HL-60 (cell line): Measurements from ENCODE around the gene LUC7L.
"Not testable (repeated sequence)": the region's sequence is repeated elsewhere in the genome, so short reads cannot be mapped to it uniquely, and the experiment has no call there.

ENCODE experiments used
- DNase-seq, 2 experiments: peaks; one replicate each; pipeline ENCODE4 v3.0.0-alpha.2; 2010 to 2020; ENCODE audit warnings: low read depth in 1 of 2, low spot score in 1 of 2
- H3K27ac ChIP-seq: fragments of 250-450 bp; sonication (Bioruptor Pico); replicated peaks from 2 replicates; pipeline ENCODE4 v1.5.1; 2020; ENCODE audit warnings: mild to moderate bottlenecking, moderate library complexity
- H3K27me3 ChIP-seq: fragments of 250-450 bp; sonication (Bioruptor Pico); 2 replicates; pipeline ENCODE4 v1.5.1; 2021; ENCODE audit warnings: mild to moderate bottlenecking, moderate library complexity; ENCODE audit not compliant: insufficient read depth, poor library complexity, severe bottlenecking
- H3K4me3 ChIP-seq: replicated peaks from 2 replicates; pipeline ENCODE4 v1.5.1; 2011; ENCODE audit warnings: mild to moderate bottlenecking, control low read depth, low read length; ENCODE audit not compliant: insufficient read depth
- CTCF ChIP-seq: IDR thresholded peaks from one replicate; pipeline ENCODE4 v1.5.1; 2011; ENCODE audit warnings: low read length, control low read depth, inconsistent platforms; ENCODE audit not compliant: insufficient read depth
- GABPA ChIP-seq: IDR thresholded peaks from 2 replicates; pipeline ENCODE4 v1.6.1; 2012; ENCODE audit warnings: low read depth
- POLR2AphosphoS5 ChIP-seq: IDR thresholded peaks from 2 replicates; pipeline ENCODE4 v1.6.1; 2012; ENCODE audit warnings: low read depth
- REST ChIP-seq: IDR thresholded peaks from 2 replicates; pipeline ENCODE4 v1.6.1; 2012; ENCODE audit warnings: low read depth; ENCODE audit not compliant: insufficient replicate concordance
- SPI1 ChIP-seq: IDR thresholded peaks from 2 replicates; pipeline ENCODE4 v1.6.1; 2012; ENCODE audit warnings: low read depth, mild to moderate bottlenecking, borderline replicate concordance

Gene LUC7L

GRCh38 chr16:172374-172941 is 56.8 kb downstream of the LUC7L start, which contains the start of gene HBA2:
TSS of gene HBA2 (plus strand) at chr16:172876. CDS start at chr16:172913, 37 bp downstream.
- H3K4me3 ChIP-seq, DNase-seq, H3K27ac ChIP-seq: not testable (repeated sequence)
- peaks cover 51% of the 10 kb centered on the region for H3K27me3 ChIP-seq

- Histone ChIP-seq H3K27ac (no peak overlapping the region), H3K4me3 (no peak overlapping the region), H3K27me3 (peaks cover 61% of the 10 kb centered on the region)
- TF ChIP-seq REST: peak; percentile 18
- no peak for TF ChIP-seq GABPA
- no peak for TF ChIP-seq CTCF
- DNase-seq: no peak
Observed at GRCh38 chr16:170788-171187, 58.5 kb downstream of the LUC7L start.

- peak; percentile 88 for TF ChIP-seq REST
- H3K4me3 ChIP-seq, H3K27ac ChIP-seq: not testable (repeated sequence)
- peaks cover 62% of the 10 kb centered on the region for H3K27me3 ChIP-seq
- DNase-seq: peak in 1 of 2 experiments; percentile 14
Observed at GRCh38 chr16:170088-170507, 59.2 kb downstream of the LUC7L start.

- Histone ChIP-seq H3K4me3 (no peak overlapping the region), H3K27me3 (peaks cover 59% of the 10 kb centered on the region), H3K27ac (no peak overlapping the region)
- DNase-seq: no peak
- no peak for TF ChIP-seq REST
Observed at GRCh38 chr16:169014-169413, 60.2 kb downstream of the LUC7L start.

GRCh38 chr16:168424-168823 is 60.8 kb downstream of the LUC7L start:
- H3K27ac ChIP-seq: no peak overlapping the region
- H3K4me3 ChIP-seq: no peak overlapping the region
- TF ChIP-seq GABPA (no peak), POLR2AphosphoS5 (no peak), CTCF (no peak), SPI1 (no peak), REST (no peak)
- DNase-seq: no peak
- H3K27me3 ChIP-seq: peaks cover 57% of the 10 kb centered on the region
